HG03025 (cell line): ENCODE data around the gene CGREF1.

Experiments used
- ATAC-seq: cut with Tn5 transposase; IDR thresholded peaks from one replicate; pipeline ENCODE4 v1.9.1; 2021; ENCODE audit warnings: mild to moderate bottlenecking, moderate library complexity; ENCODE audit not compliant: unreplicated experiment, low FRiP score

Gene CGREF1, protein sequence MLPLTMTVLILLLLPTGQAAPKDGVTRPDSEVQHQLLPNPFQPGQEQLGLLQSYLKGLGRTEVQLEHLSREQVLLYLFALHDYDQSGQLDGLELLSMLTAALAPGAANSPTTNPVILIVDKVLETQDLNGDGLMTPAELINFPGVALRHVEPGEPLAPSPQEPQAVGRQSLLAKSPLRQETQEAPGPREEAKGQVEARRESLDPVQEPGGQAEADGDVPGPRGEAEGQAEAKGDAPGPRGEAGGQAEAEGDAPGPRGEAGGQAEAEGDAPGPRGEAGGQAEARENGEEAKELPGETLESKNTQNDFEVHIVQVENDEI

GRCh38 chr2:27118525-27119329, at the start of gene CGREF1:
Gene CGREF1, minus strand, starts transcription at chr2:27119128. Its CDS starts 14,762 bp downstream, at chr2:27104366.
- no peak for ATAC-seq

DNA sequence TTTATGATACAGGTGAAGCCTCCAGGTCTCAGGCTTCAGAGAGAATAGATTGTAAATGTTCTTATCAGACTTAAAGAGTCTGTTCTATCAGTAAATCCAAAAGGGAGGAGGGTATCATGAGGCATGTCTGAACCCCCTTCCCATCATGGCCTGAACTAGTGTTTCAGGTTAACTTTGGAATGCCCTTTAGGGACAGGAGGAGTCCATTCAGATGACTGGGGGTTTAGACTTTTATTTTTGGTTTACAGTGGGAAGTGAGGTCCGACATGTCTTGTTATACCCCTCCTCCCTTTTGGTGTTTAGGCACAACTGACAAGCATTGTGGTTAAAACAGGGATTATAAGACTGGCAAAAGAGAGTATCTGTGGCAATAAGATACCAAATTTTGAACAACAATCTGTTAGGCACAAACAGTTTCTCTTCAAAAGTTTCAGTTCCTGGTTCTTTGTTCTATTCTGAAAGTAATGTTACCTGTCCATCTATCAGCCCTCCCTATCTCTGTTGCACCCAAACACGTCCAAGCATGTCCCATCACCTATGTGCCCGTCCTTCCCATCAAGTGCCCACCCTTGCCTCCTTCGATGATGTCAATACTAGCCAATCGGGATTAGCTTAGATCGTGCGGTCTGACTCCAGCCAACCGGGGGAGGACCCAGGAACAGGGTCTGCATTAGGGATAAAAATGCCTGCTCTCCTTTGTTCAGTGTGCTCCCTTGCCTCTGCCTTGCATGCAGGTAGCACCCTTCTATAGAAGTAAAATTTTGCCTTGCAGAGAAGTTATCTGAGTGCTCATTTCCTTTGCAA, 46.2 kb upstream of the CGREF1 start:
- no peak for ATAC-seq

- ATAC-seq, result no peak
These were observed 43.5 kb upstream of the CGREF1 start for GRCh38 chr2:27162151-27163121.

DNA sequence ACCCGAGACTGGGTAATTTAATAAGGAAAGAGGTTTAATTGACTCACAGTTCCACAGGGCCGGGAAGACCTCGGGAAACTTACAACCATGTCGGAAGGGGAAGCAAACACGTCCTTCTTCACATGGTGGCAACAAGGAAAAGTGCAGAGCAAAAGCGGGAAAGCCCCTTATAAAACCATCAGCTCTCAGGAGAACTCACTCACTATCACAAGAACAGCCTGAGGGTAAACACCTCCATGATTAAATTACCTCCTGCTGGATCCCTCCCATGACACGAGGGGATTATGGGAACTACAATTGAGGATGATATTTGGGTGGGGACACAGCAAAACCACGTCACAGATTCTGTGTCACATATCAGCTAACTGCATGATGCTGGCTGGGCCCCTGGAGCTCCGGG, 41.3 kb upstream of the CGREF1 start:
- no peak for ATAC-seq

- ATAC-seq, result no peak
These were observed 40.3 kb upstream of the CGREF1 start for GRCh38 chr2:27159271-27159670.

DNA sequence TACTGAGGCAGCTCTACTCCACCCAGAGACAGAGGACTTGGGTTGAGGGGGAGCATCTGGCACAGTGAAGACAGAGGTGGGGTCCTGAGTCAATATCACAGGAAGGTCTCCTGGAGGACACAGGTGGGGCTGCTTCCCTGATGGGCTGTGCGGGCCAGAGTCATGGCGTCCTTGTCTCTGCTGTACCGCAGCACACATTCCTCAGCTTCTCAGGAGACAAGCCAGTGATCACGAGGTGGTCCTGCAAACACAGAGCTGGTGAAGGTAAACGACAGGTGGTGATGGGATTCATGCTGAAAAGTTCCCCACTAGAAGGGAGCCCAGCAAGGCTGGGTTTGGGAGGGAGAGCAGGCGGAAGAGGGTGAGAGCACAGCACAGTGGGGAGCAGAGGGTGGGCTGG, 39.5 kb upstream of the CGREF1 start:
- no peak for ATAC-seq

DNA sequence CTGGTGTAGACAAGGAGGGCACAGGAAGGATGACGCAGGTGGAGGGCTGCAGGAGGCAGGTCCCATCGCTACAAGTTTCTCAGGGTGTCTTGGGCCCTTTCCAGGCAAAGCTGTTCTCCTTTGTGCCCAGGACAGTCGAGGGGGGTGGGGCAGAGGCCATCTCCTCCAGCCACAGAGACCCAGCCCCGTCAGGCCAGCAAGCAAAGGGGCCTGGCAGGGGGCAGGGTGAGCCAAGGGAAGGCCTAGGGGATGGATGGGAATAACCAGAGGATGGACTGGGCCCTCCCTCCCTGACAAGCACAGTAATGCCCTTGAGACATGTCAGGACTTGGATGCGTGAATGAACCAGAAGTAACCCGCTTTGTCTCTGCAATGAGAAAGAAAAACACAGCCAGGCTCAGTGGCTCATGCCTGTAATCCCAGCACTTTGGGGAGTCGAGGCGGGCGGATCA, 36.2 kb upstream of the CGREF1 start:
- no peak for ATAC-seq

DNA sequence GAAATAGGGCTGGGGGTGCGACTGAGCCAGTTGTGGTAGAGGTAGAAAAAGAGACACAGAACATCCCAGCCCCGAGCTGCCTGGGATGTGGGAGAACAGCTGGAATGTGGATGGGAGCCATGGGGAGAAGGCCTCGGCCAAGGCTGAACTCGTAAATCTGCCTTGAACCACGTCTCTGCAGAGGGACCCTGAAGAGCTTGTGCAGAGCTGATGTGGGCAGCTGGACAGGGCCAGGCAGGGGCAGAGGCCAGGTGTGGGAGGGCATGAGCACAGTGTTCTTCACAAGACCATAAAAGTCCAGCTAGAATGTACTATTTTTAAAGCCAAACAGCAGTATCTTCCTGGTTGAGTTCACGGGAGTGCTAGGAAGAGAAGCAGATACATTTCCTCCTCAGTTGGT, 35.6 kb upstream of the CGREF1 start:
- ATAC-seq, result no peak

DNA sequence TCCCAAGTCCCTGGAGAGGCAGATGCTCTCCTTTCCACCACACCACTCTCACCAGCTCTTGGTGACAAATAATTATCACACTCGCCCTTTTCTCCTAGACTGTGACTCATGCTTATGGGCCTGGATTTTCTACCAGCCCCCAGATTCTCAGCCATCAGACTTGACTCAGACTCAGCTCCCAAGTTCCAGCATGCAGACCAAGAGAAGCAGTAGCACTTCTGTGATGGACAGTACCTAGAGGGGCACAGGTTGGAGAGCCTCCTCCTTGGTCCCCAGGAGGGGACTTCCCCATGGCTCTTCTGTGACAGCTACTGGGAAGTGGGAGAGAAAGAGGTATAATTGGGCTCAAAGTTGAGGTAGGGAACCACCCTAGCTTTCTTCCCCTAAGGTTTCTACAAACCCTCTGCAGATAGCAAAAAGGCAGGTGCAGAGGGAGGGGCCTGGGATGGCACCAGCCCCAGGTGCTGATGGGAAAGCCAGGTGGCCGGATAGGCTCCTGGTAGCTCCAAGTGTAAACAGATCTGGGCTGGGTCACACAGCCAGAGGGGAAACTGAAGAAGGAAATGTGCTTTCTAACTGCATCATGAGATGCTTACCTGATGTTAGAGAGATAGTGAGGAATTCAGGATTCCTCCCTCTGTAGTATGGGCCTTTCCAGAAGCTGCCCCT, 34.0 kb upstream of the CGREF1 start:
- no peak for ATAC-seq

DNA sequence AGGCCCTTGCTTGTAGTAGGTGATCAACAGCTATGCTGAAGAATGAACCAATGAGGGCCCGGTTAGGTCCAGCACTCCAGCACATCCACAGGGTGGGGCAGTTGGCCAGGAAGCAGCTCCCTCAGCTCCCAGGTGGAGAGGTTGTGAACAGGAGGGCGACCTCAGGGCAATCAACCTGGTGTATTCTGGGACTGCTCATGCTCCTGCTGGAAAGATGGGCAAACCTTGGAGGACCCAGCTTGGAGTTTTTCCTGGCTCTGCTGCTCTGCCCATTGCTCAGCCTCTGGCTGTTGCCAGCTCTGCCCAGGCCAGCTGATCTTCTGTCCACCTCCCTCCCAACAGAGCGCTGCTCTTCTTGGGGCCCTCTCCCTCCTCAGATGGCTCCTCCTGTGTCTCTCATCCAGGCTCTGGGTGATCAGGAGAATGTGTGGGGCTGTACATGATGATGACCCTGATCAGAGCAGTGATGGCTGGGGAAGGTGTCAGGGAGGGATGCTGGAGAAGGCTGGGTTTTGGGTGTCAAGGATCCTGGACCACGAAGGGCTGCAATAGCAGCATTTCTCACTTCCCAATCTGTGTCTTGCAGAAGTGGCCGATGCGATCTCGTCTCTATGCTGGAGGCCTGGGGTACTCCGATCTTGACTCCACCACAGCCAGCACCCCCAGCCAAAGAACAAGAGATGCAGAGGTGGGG, 33.3 kb upstream of the CGREF1 start:
- no peak for ATAC-seq

DNA sequence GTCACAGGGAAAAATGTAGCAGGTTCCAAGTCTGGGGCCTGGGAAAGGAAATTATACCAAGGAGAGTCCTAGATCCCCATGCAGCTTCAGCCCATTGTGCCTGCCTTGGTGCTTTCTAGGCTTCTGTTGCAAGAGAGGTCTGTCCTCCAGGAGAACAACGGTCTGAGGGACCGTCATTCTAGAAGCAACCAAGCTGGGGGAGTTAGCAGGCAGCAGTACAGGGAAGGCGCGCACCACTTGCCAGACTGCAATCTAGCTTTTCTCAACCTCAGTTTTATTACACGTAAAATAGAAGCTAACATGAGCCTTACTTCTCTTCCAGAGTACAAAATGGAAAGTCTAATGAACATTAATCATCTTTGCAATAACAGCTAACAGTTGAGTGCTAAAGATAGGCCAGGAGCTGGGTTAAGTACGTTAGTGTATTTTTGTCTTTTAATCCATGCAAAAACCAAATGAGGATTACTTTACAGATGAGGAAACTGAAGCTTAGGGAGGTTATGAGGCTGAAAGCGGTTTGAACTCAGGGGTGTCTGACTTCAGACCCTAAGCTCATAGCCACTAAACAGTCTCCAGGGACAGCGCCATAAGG, 31.8 kb upstream of the CGREF1 start:
- no peak for ATAC-seq

DNA sequence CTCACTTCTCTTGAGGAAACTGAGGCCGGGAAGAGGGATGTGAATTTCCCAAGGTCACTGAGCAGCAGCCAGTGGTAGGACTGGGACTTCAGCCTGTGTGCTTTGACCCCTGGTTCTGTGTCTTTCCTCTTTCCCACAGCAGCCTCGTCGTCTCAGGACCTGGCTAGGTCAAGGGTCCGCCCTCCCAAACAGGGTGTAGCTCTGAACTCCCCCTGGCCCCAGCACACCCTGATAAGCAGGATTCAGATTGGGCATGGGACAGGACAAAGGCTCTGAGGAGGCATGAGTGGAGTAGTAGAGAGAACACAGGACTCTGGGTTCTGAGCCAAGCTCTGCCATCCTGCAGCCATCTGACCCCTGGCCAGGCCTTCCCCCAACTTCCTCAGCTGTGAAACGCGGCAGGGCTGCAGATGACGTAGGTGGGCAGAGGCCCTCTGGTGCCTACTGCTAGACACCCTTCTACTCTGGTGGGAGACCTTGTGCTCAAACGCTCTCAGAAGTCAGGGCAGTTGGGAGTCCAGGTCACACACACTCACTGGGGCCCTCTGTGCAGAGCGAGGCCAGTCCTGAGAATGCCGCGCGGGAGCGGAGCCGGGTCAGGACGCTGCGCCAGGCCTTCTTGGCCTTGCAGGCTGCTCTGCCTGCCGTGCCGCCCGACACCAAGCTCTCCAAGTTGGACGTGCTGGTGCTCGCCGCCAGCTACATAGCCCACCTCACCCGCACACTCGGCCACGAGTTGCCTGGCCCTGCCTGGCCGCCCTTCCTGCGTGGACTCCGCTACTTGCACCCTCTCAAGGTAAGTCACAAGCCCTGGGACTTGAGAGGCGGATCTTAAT, 30.9 kb upstream of the CGREF1 start:
- ATAC-seq, result no peak

DNA sequence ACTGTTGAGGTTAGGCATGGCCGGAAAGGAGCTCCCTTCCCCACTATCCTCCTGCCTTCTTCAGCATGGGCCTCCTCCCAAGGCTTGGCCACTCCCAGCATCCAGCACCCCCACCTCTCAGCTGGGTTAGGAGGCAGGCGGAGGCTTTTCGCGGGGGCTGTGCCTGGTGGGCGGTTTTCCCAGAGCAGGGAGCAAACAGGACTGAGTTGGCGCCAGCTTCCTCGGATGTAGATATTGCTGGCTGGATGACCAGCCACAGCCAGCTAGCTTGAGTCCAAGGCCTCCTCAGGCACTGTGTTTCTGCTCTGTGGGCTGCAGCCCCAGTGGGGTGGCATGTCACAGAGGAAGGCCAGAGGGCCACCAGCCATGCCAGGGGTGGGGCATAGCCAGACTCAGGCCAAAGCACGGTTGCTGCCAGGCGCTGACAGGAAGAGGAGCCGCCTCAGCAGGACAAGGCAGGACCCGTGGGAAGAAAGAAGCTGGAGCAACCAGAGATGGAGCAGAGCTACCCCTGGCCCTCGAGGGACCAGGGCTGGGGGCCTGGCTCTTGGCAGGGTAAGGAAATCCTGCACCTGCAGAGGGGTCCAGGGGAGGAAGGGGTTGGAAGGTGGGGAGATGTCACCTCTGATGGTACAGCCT, 30.0 kb upstream of the CGREF1 start, which contains the start of gene TCF23:
Gene TCF23 (plus strand): TSS at position 204 of the 639 bp plus-strand sequence. CDS start 130 bp downstream, at position 334.
- ATAC-seq, result no peak

DNA sequence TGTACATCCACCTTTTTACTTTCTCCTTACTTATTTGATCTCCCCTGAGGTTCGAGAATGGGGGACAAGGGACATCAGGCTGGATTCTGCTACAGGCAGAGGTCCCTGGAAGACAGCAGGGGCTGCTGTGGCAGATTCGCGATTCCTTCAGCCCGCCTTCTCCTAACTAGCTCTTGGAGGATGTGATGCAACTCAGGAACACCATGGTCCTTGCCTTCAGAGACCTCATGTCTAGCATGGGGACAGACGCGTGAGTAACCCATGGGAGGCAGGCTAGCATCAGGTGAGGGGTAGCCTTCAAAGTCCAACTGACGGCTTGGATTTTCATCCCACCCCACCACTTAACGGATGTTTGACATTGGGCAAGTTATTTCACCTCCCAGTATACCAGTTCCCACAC, 29.0 kb upstream of the CGREF1 start:
- no peak for ATAC-seq

GRCh38 chr2:27145682-27146081, 26.8 kb upstream of the CGREF1 start:
- ATAC-seq, result no peak

- no peak for ATAC-seq
These were observed 24.4 kb upstream of the CGREF1 start for GRCh38 chr2:27143285-27143684.

DNA sequence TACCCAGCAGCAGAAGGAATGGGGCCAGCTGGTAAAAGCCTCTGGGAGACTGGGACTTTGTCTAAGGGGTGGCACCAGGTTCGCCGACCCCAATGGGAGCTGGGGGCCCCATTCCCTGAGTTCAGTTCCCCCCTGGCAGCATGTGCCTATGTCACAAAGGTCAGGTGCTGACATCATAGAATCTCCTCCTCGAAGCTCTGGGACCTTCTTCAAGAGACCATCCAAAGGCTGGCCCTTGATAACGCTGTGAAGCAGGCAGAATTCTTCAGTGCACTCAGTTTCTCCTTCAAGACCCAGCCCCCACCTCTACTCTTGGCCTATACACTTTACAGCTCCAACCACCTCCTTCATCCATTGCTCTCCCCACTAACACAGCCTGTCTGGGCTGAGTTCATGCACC, 20.4 kb upstream of the CGREF1 start, which contains the start of gene PRR30:
Gene PRR30 (minus strand): TSS at position 101 of the 400 bp plus-strand sequence. CDS start 1,081 bp downstream, outside the sequence.
- no peak for ATAC-seq
